Thymus (tissue), 11 donors: ENCODE measurements around the gene SORL1. TPM values are rescaled to one million over a fixed set of nuclear protein-coding genes. Genes with fewer than 3 reads are reported as not detected.
A peak's percentile ranks its signal among the peaks of the same experiment; 100 is the strongest.

Experiments
- DNase-seq, 9 donors: peaks; one replicate each; pipeline ENCODE4 v3.0.0-alpha.2; 2013; ENCODE audit warnings: low spot score in 9 of 9, low read depth in 6 of 9, missing footprints in 1 of 9
- H3K27ac ChIP-seq, 2 donors: one replicate each; pipeline ENCODE4 v1.5.1; 2013; ENCODE audit warnings: control low read depth in 1 of 2, low read depth in 1 of 2, low read length in 1 of 2, mild to moderate bottlenecking in 1 of 2, moderate library complexity in 1 of 2
- H3K27me3 ChIP-seq, 2 donors: one replicate each; pipeline ENCODE4 v1.5.1; 2013; ENCODE audit warnings: low read length in 1 of 2; ENCODE audit not compliant: control insufficient read depth in 2 of 2, insufficient read depth in 1 of 2
- H3K36me3 ChIP-seq, 2 donors: one replicate each; pipeline ENCODE4 v1.5.1; 2013; ENCODE audit warnings: low read length in 1 of 2, mild to moderate bottlenecking in 1 of 2, moderate library complexity in 1 of 2; ENCODE audit not compliant: control insufficient read depth in 2 of 2, insufficient read depth in 2 of 2
- H3K4me1 ChIP-seq, 2 donors: one replicate each; pipeline ENCODE4 v1.5.1; 2013; ENCODE audit warnings: low read length in 2 of 2; ENCODE audit not compliant: control insufficient read depth in 2 of 2, insufficient read depth in 2 of 2
- H3K4me3 ChIP-seq, 2 donors: one replicate each; pipeline ENCODE4 v1.5.1; 2013; ENCODE audit warnings: low read length in 2 of 2, control low read depth in 1 of 2, mild to moderate bottlenecking in 1 of 2
- H3K9me3 ChIP-seq, 2 donors: one replicate each; pipeline ENCODE4 v1.5.1; 2013; ENCODE audit warnings: low read length in 1 of 2, mild to moderate bottlenecking in 1 of 2; ENCODE audit not compliant: control insufficient read depth in 2 of 2, insufficient read depth in 1 of 2
- WGBS: extraction: QIAGEN DNeasy Blood & Tissue Kit; methylation state at CpG from one replicate; pipeline ENCODE4 v1.1.7; 2013; 5-methylcytosine and 5-hydroxymethylcytosine counted together
- polyA plus RNA-seq: library from polyadenylated mRNA; stranded (reverse); fragments of 200-250 nt; gene quantifications from one replicate; pipeline ENCODE4 v1.2.3, GENCODE V29; 2013
- total RNA-seq: library from RNA; stranded (reverse); fragments of 120-200 nt; gene quantifications from one replicate; pipeline ENCODE4 v1.2.4, GENCODE V29; 2013
- donor health status: healthy.

Gene SORL1
- total and polyA plus RNA-seq, 2 donors, result 7.4 to 23.8 TPM

GRCh38 chr11:121671283-121672168, 219.4 kb downstream of the SORL1 start:
- H3K4me3 ChIP-seq, result no peak overlapping the region
- no peak for DNase-seq
- H3K4me1 ChIP-seq, result peaks cover 0 to 14% of the 10 kb centered on the region in 2 donors
- WGBS, result 90% methylated on average over 19 of the region's 19 CpGs
- H3K27me3 ChIP-seq, result no peaks in the 10 kb centered on the region
- no peaks in the 10 kb centered on the region for H3K9me3 ChIP-seq
- peak overlapping the region; percentile 55 to 70 for H3K27ac ChIP-seq
- H3K36me3 ChIP-seq, result no peaks in the 10 kb centered on the region

- H3K9me3 ChIP-seq, result no peaks in the 10 kb centered on the region
- WGBS, result 90% methylated on average over 13 of the region's 13 CpGs
- H3K27me3 ChIP-seq, result no peaks in the 10 kb centered on the region
- H3K36me3 ChIP-seq, result no peaks in the 10 kb centered on the region
- peaks cover 0 to 14% of the 10 kb centered on the region in 2 donors for H3K4me1 ChIP-seq
- no peak overlapping the region for H3K4me3 ChIP-seq
- no peak overlapping the region for H3K27ac ChIP-seq
- no peak for DNase-seq
Observed at GRCh38 chr11:121672630-121673487, 220.7 kb downstream of the SORL1 start.

- H3K36me3 ChIP-seq, result no peaks in the 10 kb centered on the region
- 92% methylated on average over 1 of the region's 1 CpG for WGBS
- DNase-seq, result no peak
Observed at GRCh38 chr11:121681550-121682268, 229.6 kb downstream of the SORL1 start.

More at GRCh38 chr11:121681550-121682268, 229.6 kb downstream of the SORL1 start:
- no peaks in the 10 kb centered on the region for H3K9me3 ChIP-seq
- no peak overlapping the region for H3K4me3 ChIP-seq
- no peaks in the 10 kb centered on the region for H3K4me1 ChIP-seq
- H3K27me3 ChIP-seq, result no peaks in the 10 kb centered on the region
- H3K27ac ChIP-seq, result no peak overlapping the region

Other genes with a start within 250 kb of the SORL1 start
- gene SC5D, start 159.5 kb upstream of the SORL1 start, total RNA-seq, result 14.5 TPM
- gene SC5D, start 159.5 kb upstream of the SORL1 start, polyA plus RNA-seq, result 29.4 TPM